Loucy (cell line): Measurements from ENCODE around the gene SPATA20.
A peak's percentile ranks its signal among the peaks of the same experiment; 100 is the strongest.

Source experiments
- H2AFZ ChIP-seq: fragments of 200-600 bp; sonication (generic); 2 replicates; pipeline ENCODE4 v1.6.0; 2016; ENCODE audit warnings: antibody characterized with exemption, mild to moderate bottlenecking, low read length, moderate library complexity
- H3F3A ChIP-seq: fragments of 200-600 bp; 2 replicates; pipeline ENCODE4 v1.6.0; 2016; ENCODE audit warnings: antibody characterized with exemption, low read depth, mild to moderate bottlenecking
- H3K27me3 ChIP-seq: fragments of 200-600 bp; sonication (generic); 2 replicates; pipeline ENCODE4 v1.6.1; 2014; ENCODE audit warnings: low read length, mild to moderate bottlenecking; ENCODE audit not compliant: insufficient read depth, poor library complexity, severe bottlenecking
- H3K36me3 ChIP-seq: fragments of 200-600 bp; sonication (generic); 2 replicates; pipeline ENCODE4 v1.6.1; 2016; ENCODE audit warnings: low read length; ENCODE audit not compliant: insufficient read depth
- H3K4me1 ChIP-seq: fragments of 200-600 bp; sonication (generic); 2 replicates; pipeline ENCODE4 v1.5.1; 2014; ENCODE audit warnings: low read length, mild to moderate bottlenecking; ENCODE audit not compliant: insufficient read depth, poor library complexity, severe bottlenecking
- H3K4me2 ChIP-seq: fragments of 200-600 bp; sonication (generic); 2 replicates; pipeline ENCODE4 v1.6.0; 2014; ENCODE audit warnings: antibody characterized with exemption, low read length, low read depth, mild to moderate bottlenecking; ENCODE audit not compliant: poor library complexity, severe bottlenecking
- H3K4me3 ChIP-seq: fragments of 200-600 bp; sonication (generic); 2 replicates; pipeline ENCODE4 v1.5.1; 2014; ENCODE audit warnings: low read length, mild to moderate bottlenecking, mixed read lengths; ENCODE audit not compliant: poor library complexity, severe bottlenecking
- H3K79me2 ChIP-seq: fragments of 200-600 bp; sonication (generic); 2 replicates; pipeline ENCODE4 v1.6.1; 2014; ENCODE audit warnings: low read length; ENCODE audit not compliant: insufficient read depth
- H3K9ac ChIP-seq: fragments of 200-600 bp; sonication (generic); 2 replicates; pipeline ENCODE4 v1.6.0; 2014; ENCODE audit warnings: mild to moderate bottlenecking, low read depth, low read length, moderate library complexity; ENCODE audit not compliant: poor library complexity, severe bottlenecking
- H3K9me2 ChIP-seq: fragments of 200-600 bp; sonication (generic); replicated peaks from 2 replicates; pipeline ENCODE4 v1.6.1; 2016; ENCODE audit warnings: low read depth, low read length, mixed read lengths
- H3K9me3 ChIP-seq: fragments of 200-600 bp; sonication (generic); 2 replicates; pipeline ENCODE4 v1.6.1; 2014; ENCODE audit warnings: mild to moderate bottlenecking, antibody characterized with exemption, low read length, low read depth; ENCODE audit not compliant: insufficient read depth
- H4K20me1 ChIP-seq: fragments of 200-600 bp; sonication (generic); 2 replicates; pipeline ENCODE4 v1.6.0; 2014; ENCODE audit warnings: antibody characterized with exemption, low read length, mild to moderate bottlenecking; ENCODE audit not compliant: insufficient read depth, poor library complexity, severe bottlenecking
- EZH2phosphoT487 ChIP-seq: fragments of 200-600 bp; IDR thresholded peaks from 2 replicates; pipeline ENCODE4 v1.6.1; 2018; ENCODE audit warnings: antibody characterized with exemption, mild to moderate bottlenecking, moderate library complexity, borderline replicate concordance
- TF ChIP-seq, protein P1 (sequence below): fragments of 200-600 bp; sonication (generic); conservative IDR thresholded peaks from 2 replicates; pipeline ENCODE4 v1.5.1; 2014; ENCODE audit warnings: mild to moderate bottlenecking, antibody characterized with exemption, low read length

The SPATA20 gene

DNA sequence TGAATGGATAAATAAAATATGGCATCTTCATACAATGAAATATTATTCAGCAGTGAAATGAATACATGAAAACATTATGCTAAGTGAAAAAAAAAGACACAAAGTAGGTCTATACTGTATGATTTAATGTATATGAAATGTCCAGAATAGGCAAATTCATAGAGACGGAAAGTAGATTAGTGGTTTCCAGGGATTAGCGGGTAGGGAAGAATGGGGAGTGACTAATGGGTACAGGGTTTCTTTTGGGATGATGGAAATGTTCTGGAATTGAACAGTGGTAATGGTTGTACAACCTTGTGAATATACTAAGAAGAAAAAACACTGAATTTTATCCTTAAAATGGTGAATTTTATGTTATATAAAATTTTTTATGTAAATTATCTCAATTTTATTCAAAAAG lies 47.3 kb upstream of the SPATA20 start:
- H3K9me2 ChIP-seq = no peaks in the 10 kb centered on the region
- no peak overlapping the region for H3K4me2 ChIP-seq

DNA sequence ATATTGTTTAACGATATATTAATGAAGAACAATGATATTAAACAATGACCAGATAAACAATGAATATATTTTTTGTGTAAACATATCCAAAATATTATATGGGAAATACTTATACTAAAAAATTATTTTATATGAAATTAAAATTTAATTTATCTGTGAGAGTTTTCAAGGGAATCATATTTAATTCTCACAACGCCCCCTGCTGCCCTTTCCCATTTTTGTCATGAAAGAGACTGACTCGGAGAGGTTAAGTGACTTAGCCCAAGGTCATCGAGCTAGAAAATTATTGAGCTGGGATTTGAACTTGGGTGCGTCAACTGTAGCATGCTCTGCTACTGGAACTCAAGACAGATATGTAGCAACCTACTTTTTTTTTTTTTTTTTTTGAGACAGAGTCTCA lies 45.9 kb upstream of the SPATA20 start:
- no peak overlapping the region for H2AFZ ChIP-seq
- H3K9ac ChIP-seq = no peak overlapping the region
- H3K4me1 ChIP-seq = no peaks in the 10 kb centered on the region

More for the DNA sequence above, 47.3 kb upstream of the SPATA20 start:
- Histone ChIP-seq H3K27me3 (no peaks in the 10 kb centered on the region), H3K79me2 (no peaks in the 10 kb centered on the region), H3K4me1 (no peaks in the 10 kb centered on the region), H3K4me3 (no peak overlapping the region), H3K9me3 (no peaks in the 10 kb centered on the region), H3K36me3 (no peaks in the 10 kb centered on the region), H3K9ac (no peak overlapping the region), H2AFZ (no peak overlapping the region), H4K20me1 (no peaks in the 10 kb centered on the region), H3F3A (no peaks in the 10 kb centered on the region)
- TF ChIP-seq, protein P1, sequence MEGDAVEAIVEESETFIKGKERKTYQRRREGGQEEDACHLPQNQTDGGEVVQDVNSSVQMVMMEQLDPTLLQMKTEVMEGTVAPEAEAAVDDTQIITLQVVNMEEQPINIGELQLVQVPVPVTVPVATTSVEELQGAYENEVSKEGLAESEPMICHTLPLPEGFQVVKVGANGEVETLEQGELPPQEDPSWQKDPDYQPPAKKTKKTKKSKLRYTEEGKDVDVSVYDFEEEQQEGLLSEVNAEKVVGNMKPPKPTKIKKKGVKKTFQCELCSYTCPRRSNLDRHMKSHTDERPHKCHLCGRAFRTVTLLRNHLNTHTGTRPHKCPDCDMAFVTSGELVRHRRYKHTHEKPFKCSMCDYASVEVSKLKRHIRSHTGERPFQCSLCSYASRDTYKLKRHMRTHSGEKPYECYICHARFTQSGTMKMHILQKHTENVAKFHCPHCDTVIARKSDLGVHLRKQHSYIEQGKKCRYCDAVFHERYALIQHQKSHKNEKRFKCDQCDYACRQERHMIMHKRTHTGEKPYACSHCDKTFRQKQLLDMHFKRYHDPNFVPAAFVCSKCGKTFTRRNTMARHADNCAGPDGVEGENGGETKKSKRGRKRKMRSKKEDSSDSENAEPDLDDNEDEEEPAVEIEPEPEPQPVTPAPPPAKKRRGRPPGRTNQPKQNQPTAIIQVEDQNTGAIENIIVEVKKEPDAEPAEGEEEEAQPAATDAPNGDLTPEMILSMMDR = no peak
- TF ChIP-seq EZH2phosphoT487 = no peak

DNA sequence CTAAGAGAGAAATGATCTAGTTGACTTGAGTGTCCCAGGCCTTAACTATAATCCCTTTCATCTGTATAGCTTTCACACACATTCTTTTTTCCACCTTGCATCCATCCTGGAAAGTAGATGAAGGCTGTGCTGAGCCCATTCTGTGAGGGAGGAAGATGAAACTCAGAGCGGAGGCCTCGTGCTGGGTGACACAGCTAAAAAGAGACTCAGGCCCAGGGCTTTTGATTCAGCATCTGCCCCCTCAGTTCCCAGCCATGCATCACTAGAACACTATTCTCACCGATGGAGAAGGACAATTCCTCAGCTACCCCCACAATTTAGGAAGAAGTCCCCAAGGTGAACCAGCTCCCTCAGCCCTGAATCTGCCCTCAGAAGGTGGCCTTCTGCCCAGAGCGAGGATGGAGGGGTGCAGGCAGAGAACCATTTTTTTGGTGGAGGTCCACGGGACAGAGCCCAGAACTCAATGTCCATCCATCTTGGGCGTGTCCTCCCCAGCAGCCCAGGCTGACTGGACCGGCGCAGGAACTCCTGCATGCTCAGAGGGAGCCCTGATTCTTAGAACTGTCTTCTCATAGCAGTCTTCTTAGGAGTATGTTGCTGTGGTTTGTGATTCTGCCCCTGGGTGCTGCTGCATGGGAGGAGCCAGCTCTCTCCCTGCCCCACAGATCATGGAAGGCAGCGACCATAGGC lies 44.5 kb upstream of the SPATA20 start:
- Histone ChIP-seq H3K9me2 (no peaks in the 10 kb centered on the region), H2AFZ (no peak overlapping the region), H3K36me3 (no peaks in the 10 kb centered on the region), H3K9ac (no peak overlapping the region), H3K9me3 (no peaks in the 10 kb centered on the region), H3K4me2 (no peak overlapping the region), H3K4me3 (no peak overlapping the region), H3F3A (no peaks in the 10 kb centered on the region), H3K4me1 (no peaks in the 10 kb centered on the region), H3K79me2 (no peaks in the 10 kb centered on the region), H4K20me1 (no peaks in the 10 kb centered on the region), H3K27me3 (no peaks in the 10 kb centered on the region)
- TF ChIP-seq EZH2phosphoT487 = no peak
- TF ChIP-seq, protein P1 = no peak

More for the DNA sequence above, 45.9 kb upstream of the SPATA20 start:
- no peak overlapping the region for H3K4me3 ChIP-seq
- H3F3A ChIP-seq = no peaks in the 10 kb centered on the region
- H3K4me2 ChIP-seq = no peak overlapping the region
- H3K9me2 ChIP-seq = no peaks in the 10 kb centered on the region
- no peaks in the 10 kb centered on the region for H3K79me2 ChIP-seq
- TF ChIP-seq, protein P1 = peak; percentile 49
- TF ChIP-seq EZH2phosphoT487 = no peak
- H4K20me1 ChIP-seq = no peaks in the 10 kb centered on the region
- H3K36me3 ChIP-seq = no peaks in the 10 kb centered on the region
- H3K9me3 ChIP-seq = no peaks in the 10 kb centered on the region
- no peaks in the 10 kb centered on the region for H3K27me3 ChIP-seq
